AG04449 (cell line): ENCODE data around the gene PAGE4.

Experiments
- CTCF ChIA-PET: fragments of 350-600 bp; formaldehyde crosslinking; extraction: SDS; loops from one replicate; lab custom pipeline; 2021; ENCODE audit warnings: antibody characterized with exemption; lab: Yijun Ruan, JAX
- POLR2A ChIA-PET: fragments of 400-600, 350-600 bp; formaldehyde crosslinking; extraction: SDS; loops from one replicate; lab custom pipeline; 2020; ENCODE audit warnings: antibody characterized with exemption, inconsistent platforms; lab: Yijun Ruan, JAX
- DNase-seq: peaks from one replicate; pipeline ENCODE4 v3.0.0-alpha.2; 2010; ENCODE audit warnings: low read depth, low spot score
- H3K4me3 ChIP-seq: 2 replicates; pipeline ENCODE4 v1.5.1; 2011; ENCODE audit warnings: low read depth, mild to moderate bottlenecking, control low read depth, low read length
- TF ChIP-seq, protein P1 (sequence below): IDR thresholded peaks from one replicate; pipeline ENCODE4 v1.5.1; 2011; ENCODE audit warnings: mild to moderate bottlenecking, moderate library complexity, low read length, control low read depth, inconsistent platforms; ENCODE audit not compliant: insufficient read depth; ENCODE audit errors: missing control alignments

PAGE4 gene

DNA sequence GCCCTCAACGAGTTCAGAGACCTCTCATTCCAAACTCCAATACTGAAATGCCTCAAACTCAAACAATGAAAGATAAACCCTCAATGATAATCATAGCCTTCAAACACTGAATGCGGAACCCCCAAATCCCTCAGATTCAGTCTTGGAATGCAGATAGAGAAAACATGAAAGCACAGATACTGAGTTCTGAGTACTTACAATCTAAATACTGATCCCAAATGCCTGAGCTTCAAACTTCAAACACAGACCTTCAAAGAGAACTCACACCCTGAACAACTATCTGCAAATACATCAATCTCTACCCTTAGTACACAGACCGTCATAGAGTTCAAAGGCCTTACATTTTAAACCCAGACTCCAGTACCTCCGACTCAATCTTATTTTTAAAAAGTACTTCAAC, 16.9 kb upstream of the PAGE4 start:
- CTCF ChIA-PET, result no interaction called here
- DNase-seq, result no peak
- POLR2A ChIA-PET, result no interaction called here
- no peak overlapping the region for H3K4me3 ChIP-seq
- TF ChIP-seq, protein P1, sequence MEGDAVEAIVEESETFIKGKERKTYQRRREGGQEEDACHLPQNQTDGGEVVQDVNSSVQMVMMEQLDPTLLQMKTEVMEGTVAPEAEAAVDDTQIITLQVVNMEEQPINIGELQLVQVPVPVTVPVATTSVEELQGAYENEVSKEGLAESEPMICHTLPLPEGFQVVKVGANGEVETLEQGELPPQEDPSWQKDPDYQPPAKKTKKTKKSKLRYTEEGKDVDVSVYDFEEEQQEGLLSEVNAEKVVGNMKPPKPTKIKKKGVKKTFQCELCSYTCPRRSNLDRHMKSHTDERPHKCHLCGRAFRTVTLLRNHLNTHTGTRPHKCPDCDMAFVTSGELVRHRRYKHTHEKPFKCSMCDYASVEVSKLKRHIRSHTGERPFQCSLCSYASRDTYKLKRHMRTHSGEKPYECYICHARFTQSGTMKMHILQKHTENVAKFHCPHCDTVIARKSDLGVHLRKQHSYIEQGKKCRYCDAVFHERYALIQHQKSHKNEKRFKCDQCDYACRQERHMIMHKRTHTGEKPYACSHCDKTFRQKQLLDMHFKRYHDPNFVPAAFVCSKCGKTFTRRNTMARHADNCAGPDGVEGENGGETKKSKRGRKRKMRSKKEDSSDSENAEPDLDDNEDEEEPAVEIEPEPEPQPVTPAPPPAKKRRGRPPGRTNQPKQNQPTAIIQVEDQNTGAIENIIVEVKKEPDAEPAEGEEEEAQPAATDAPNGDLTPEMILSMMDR, result no peak

DNA sequence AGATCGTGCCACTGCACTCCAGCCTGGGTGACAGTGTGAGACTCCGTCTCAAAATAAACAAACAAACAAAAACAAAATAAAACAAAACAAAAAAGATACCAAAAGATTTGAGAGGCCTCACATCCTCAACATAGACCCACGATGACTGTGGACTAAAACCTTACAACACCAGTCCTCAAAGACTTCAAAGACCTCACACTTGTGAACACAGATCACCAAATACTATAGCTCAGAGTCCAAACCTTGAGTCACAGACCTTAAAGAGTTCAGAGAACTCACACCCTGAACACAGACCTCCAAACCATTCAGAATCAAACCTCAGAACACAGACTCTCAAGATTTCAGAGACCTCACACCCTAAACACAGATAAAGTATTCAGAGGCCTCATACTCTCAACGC, 12.7 kb upstream of the PAGE4 start:
- H3K4me3 ChIP-seq, result no peak overlapping the region
- CTCF ChIA-PET, result no interaction called here
- DNase-seq, result no peak
- POLR2A ChIA-PET, result no interaction called here
- TF ChIP-seq, protein P1, result no peak

DNA sequence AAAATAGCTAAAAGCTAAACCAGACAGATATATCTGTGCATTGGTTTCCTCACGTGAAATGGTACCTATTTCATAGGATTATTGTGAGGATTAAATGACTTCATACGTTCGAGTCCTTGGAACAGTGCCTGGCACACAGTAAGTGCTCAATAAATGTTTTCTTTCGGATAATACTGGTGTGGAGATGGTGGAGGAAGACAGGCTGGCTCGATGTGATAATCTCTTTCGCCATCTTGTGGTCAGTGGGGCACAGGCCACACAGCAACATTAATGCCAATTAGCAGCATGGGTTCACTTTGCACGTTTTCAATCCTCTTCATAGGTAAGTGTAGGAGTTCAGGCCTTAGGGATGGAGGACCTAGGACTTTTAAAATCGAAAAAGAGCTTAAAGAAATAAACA, 9.3 kb downstream of the PAGE4 start:
- no peak for DNase-seq
- H3K4me3 ChIP-seq, result no peak overlapping the region
- ChIA-PET POLR2A (no interaction called here), CTCF (interaction anchor here (0.9 to 1.7 kb wide), 6 partner anchors 9 to 646 kb away, joined by 3 to 8 read pairs (median 4); partner anchors contain the start of gene USP27X)
- TF ChIP-seq, protein P1, result peak; percentile 35

DNA sequence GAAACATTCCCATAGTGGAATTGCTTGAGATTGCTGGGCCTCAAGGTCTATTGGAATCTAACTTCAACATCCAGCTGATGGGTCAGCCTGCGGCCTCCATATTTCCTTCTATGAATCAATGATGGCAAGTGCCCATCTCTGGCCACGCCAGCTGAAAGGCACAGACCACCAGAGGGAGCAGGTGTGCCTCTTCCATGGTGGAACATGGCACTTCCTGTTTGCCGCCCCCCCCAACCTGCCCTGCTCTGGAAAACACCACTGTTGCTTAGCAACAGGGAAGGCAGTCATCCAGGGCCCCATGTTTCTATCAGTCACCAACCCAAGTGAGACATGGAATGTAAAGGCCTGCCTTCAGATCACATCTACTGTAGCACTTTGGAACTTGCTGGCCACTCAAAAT, 11.6 kb downstream of the PAGE4 start:
- CTCF ChIA-PET, result interaction anchor here (1.9 kb wide), 1 partner anchor 38 kb away, joined by 7 read pairs; the partner anchor contains the start of gene USP27X
- TF ChIP-seq, protein P1, result peak; percentile 33
- H3K4me3 ChIP-seq, result no peak overlapping the region
- POLR2A ChIA-PET, result no interaction called here
- DNase-seq, result no peak

DNA sequence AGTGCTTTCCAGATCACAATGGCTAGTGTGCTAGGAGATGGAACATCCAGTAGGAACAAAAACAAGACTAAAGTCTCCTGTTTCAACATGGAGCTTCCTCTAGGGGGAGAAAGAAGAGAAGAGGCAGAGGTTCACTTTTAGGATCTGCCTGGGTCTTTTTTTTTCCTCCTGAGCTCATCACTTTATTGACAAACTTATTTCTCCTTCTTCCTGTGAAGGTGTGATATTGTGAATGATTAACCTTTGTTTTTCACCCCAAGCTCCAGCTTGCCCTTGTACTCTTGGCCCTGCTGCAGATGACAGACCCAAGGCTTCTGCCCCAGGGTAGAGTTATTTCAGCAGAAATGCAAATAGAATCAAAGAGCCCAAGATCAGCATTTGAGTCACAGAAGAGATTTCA, 13.5 kb downstream of the PAGE4 start:
- CTCF ChIA-PET, result no interaction called here
- POLR2A ChIA-PET, result no interaction called here
- TF ChIP-seq, protein P1, result no peak
- no peak for DNase-seq
- H3K4me3 ChIP-seq, result no peak overlapping the region

DNA sequence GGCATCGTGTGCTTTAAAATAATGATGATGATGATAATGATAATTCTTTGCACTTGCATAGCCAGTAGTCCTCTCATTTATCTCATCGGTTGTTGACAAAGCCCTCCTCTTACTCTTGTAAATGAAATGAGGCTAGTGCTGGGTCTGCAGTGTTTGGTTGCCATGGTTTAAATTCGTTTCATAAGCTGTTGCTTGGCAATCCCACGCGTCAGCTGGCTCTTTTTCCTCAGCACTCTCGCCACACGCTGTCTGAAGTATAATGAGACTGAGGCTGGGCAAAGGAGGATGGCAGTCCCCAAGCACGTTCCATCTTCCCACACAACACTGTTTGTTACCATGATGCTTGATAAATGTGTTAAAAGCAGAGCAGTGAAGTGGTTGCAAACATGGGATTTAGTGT, 15.5 kb downstream of the PAGE4 start:
- TF ChIP-seq, protein P1, result no peak
- no peak overlapping the region for H3K4me3 ChIP-seq
- ChIA-PET POLR2A (no interaction called here), CTCF (interaction anchor here (2.2 kb wide), 1 partner anchor 16 kb away, joined by 5 read pairs; no protein-coding TSS in a partner anchor)
- no peak for DNase-seq
